ENCODE results near the gene ZNF655. TPM values are rescaled to one million over a fixed set of nuclear protein-coding genes. Genes with fewer than 3 reads are reported as not detected.

Gene ZNF655
- total RNA-seq, 2 experiments from 2014 or later: 51.1 to 52.0 TPM

DNA sequence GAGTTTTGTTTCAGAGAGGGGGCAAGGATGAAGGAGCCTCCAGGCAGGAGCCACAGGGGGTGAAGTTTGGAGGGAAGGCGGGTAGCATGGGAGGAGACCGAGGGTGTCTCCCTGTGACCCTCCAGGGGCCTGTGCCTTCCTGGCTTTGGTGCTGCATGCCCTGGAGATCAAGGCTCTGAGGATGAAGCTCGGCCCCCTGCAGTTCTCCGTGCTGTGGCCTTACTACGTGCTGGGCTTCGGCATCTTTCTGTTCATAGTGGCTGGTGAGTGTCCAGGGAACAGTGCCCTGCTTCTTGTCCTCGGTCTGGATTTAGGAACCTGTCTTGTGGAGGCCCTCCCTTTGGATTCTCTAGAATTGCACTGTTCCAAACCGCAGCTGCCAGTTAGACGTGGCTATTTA, 49.1 kb downstream of the ZNF655 start:
- Mint-ChIP-seq H3K4me3 (no peak overlapping the region), H3K4me1 (no peaks in the 10 kb centered on the region), H3K27me3 (no peaks in the 10 kb centered on the region), H3K9me3 (ENCODE audit: low read depth) (no peaks in the 10 kb centered on the region), H3K27ac (no peak overlapping the region), H3K36me3 (ENCODE audit: low read depth) (no peaks in the 10 kb centered on the region)
- DNase-seq (no peak), ATAC-seq (no peak)
- POLR2A ChIA-PET: no interaction called here
- CTCF ChIA-PET: no interaction called here
- intact Hi-C loops (cut with DNase I, micrococcal nuclease): no loop called here

DNA sequence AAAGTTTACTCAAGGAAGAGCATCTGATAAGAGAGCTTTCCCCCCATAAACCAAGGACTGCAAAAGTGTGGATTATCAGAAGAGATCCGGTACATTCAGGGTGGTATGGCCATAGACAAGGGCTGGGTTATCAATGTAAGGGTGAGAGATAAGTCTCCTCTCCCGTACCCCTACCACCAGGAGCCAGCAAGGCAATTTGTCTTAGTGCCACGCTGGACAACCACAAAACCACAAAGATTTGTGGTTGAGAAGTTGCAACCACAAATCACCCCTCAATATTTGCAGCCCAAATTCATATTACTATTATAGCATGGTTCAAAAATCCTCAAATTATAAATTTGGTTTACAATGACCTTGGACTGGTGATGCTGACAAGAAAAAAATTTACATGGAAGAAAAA, 56.1 kb downstream of the ZNF655 start:
- H3K9me3 Mint-ChIP-seq (ENCODE audit: low read depth): no peaks in the 10 kb centered on the region
- no peak overlapping the region for H3K27ac Mint-ChIP-seq
- POLR2A ChIA-PET: interaction anchor here (0.8 kb wide), 1 partner anchor 52 kb away, joined by 3 read pairs; no protein-coding TSS in a partner anchor
- CTCF ChIA-PET: interaction anchor here (1.3 kb wide), 1 partner anchor 37 kb away, joined by 4 read pairs; no protein-coding TSS in a partner anchor
- H3K36me3 Mint-ChIP-seq (ENCODE audit: low read depth): peaks cover 19% of the 10 kb centered on the region
- no peak overlapping the region for H3K4me3 Mint-ChIP-seq
- H3K4me1 Mint-ChIP-seq: peaks cover 32% of the 10 kb centered on the region
- intact Hi-C loops (cut with DNase I, micrococcal nuclease): loop anchor here (10.0 kb wide), 2 partner anchors 110 to 470 kb away; partner anchors contain the start of genes COPS6 (in 1 of the 2), ZKSCAN5 (in 1 of the 2), ZNF3 (in 1 of the 2) and ZNF394 (in 1 of the 2)
- ATAC-seq (no peak), DNase-seq (no peak)
- no peaks in the 10 kb centered on the region for H3K27me3 Mint-ChIP-seq

GRCh38 chr7:99615989-99616358, 57.5 kb downstream of the ZNF655 start:
- Mint-ChIP-seq H3K9me3 (ENCODE audit: low read depth) (no peaks in the 10 kb centered on the region), H3K27me3 (no peaks in the 10 kb centered on the region), H3K4me3 (peak overlapping the region; percentile 92), H3K4me1 (peaks cover 38% of the 10 kb centered on the region), H3K27ac (peak overlapping the region; percentile 96), H3K36me3 (ENCODE audit: low read depth) (peaks cover 32% of the 10 kb centered on the region)
- intact Hi-C loops (cut with DNase I, micrococcal nuclease): loop anchor here (1.0 to 10.0 kb wide), 10 partner anchors 35 to 469 kb away; partner anchors contain the start of genes ZKSCAN5 (in 2 of the 2), ZNF394 (in 2 of the 2), ZNF655 (in 2 of the 2) and COPS6 (in 1 of the 2)
- ChIA-PET CTCF (interaction anchor here (0.8 to 2.6 kb wide), 5 partner anchors 8 to 435 kb away, joined by 3 to 7 read pairs (median 4); no protein-coding TSS in a partner anchor), POLR2A (interaction anchor here (1.3 kb wide), 1 partner anchor 111 kb away, joined by 4 read pairs; the partner anchor contains the start of gene ZKSCAN5)
- ATAC-seq (peak; percentile 10), DNase-seq (no peak)

GRCh38 chr7:99616359-99617191, 58.1 kb downstream of the ZNF655 start, which contains the start of gene ZSCAN25:
Gene ZSCAN25, plus strand, starts transcription at chr7:99616946. Its CDS starts 2,661 bp downstream, at chr7:99619607.
- peak within 1 kb of the TSS; percentile 92 for H3K4me3 Mint-ChIP-seq
- intact Hi-C loops (cut with DNase I, micrococcal nuclease): loop anchor here (1.0 to 10.0 kb wide), 10 partner anchors 36 to 468 kb away; partner anchors contain the start of genes ZKSCAN5 (in 2 of the 2), ZNF394 (in 2 of the 2), ZNF655 (in 2 of the 2) and COPS6 (in 1 of the 2)
- CTCF ChIA-PET: interaction anchor here (0.8 to 2.6 kb wide), 5 partner anchors 8 to 434 kb away, joined by 3 to 7 read pairs (median 4); no protein-coding TSS in a partner anchor
- H3K4me1 Mint-ChIP-seq: peaks cover 44% of the 10 kb centered on the region
- peaks cover 38% of the 10 kb centered on the region for H3K36me3 Mint-ChIP-seq (ENCODE audit: low read depth)
- ATAC-seq (peak; percentile 93), DNase-seq (peak; percentile 92)
- no peaks in the 10 kb centered on the region for H3K27me3 Mint-ChIP-seq
- peak within 1 kb of the TSS; percentile 96 for H3K27ac Mint-ChIP-seq
- POLR2A ChIA-PET: interaction anchor here (0.6 to 1.3 kb wide), 4 partner anchors 12 to 215 kb away, joined by 3 to 6 read pairs (median 4); partner anchors contain the start of gene ZKSCAN5
- no peaks in the 10 kb centered on the region for H3K9me3 Mint-ChIP-seq (ENCODE audit: low read depth)

GRCh38 chr7:99617192-99617781, 58.8 kb downstream of the ZNF655 start:
- ATAC-seq (no peak), DNase-seq (no peak)
- ChIA-PET CTCF (interaction anchor here (0.8 to 2.6 kb wide), 4 partner anchors 15 to 235 kb away, joined by 3 to 7 read pairs (median 4); no protein-coding TSS in a partner anchor), POLR2A (interaction anchor here (0.6 to 1.3 kb wide), 3 partner anchors 14 to 216 kb away, joined by 3 to 6 read pairs (median 4); partner anchors contain the start of gene ZKSCAN5)
- Mint-ChIP-seq H3K27ac (peak overlapping the region; percentile 96), H3K27me3 (no peaks in the 10 kb centered on the region), H3K4me1 (peaks cover 49% of the 10 kb centered on the region), H3K36me3 (ENCODE audit: low read depth) (peaks cover 44% of the 10 kb centered on the region), H3K4me3 (peak overlapping the region; percentile 92), H3K9me3 (ENCODE audit: low read depth) (no peaks in the 10 kb centered on the region)
- intact Hi-C loops (cut with DNase I, micrococcal nuclease): loop anchor here (2.0 to 10.0 kb wide), 5 partner anchors 36 to 468 kb away; partner anchors contain the start of genes COPS6 (in 1 of the 2), ZKSCAN1 (in 1 of the 2), ZKSCAN5 (in 1 of the 2) and ZNF3 (in 1 of the 2)

DNA sequence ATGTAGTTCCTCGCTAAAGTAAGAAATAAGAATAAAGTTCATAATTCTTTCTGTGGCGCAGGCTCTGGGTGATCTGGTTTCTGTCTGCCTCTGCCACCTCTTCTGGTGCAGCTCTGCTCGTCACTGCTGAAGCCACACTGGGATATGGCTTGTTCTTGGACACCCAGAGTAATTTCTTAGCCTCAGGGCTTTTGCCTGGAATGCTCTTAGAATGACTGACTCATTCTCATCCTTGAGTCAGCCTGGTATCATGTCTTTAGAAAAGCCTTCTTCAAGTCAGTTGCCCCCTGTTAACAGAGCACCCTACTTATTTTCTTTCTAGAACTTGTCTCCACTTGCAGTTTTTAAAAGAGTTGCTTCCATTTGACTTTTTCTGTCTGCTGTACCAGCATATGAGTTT, 60.3 kb downstream of the ZNF655 start:
- Mint-ChIP-seq H3K36me3 (ENCODE audit: low read depth) (peaks cover 58% of the 10 kb centered on the region), H3K27ac (peak overlapping the region; percentile 96)
- CTCF ChIA-PET: no interaction called here

DNA sequence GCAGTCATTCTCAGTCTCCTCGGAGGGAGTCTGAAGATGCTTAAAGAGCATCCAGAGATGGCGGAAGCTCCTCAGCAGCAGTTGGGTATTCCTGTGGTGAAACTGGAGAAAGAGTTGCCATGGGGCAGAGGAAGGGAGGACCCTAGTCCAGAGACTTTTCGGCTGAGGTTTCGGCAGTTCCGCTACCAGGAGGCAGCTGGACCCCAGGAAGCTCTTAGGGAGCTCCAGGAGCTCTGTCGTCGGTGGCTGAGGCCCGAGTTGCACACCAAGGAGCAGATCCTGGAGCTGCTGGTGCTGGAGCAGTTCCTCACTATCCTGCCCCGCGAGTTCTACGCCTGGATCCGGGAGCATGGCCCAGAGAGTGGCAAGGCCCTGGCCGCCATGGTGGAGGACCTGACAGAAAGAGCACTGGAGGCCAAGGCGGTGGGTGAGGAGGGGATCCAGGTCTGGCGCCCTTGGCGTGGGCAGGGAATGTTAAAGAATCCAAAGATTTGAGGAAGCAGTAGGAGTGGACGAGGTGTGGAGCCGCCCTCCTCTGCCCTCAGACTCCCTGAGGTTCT, 61.2 kb downstream of the ZNF655 start:
- H3K36me3 Mint-ChIP-seq (ENCODE audit: low read depth): peaks cover 67% of the 10 kb centered on the region
- POLR2A ChIA-PET: interaction anchor here (0.6 kb wide), 1 partner anchor 287 kb away, joined by 3 read pairs; no protein-coding TSS in a partner anchor

More for the DNA sequence above, 60.3 kb downstream of the ZNF655 start:
- DNase-seq: no peak
- Mint-ChIP-seq H3K9me3 (ENCODE audit: low read depth) (no peaks in the 10 kb centered on the region), H3K27me3 (no peaks in the 10 kb centered on the region), H3K4me1 (peaks cover 64% of the 10 kb centered on the region), H3K4me3 (peak overlapping the region; percentile 92)
- intact Hi-C loops (cut with DNase I, micrococcal nuclease): loop anchor here (5.0 to 10.0 kb wide), 3 partner anchors 114 to 466 kb away; partner anchors contain the start of genes COPS6 (in 1 of the 2), ZKSCAN5 (in 1 of the 2), ZNF3 (in 1 of the 2) and ZNF394 (in 1 of the 2)
- ATAC-seq: no peak
- POLR2A ChIA-PET: no interaction called here

DNA sequence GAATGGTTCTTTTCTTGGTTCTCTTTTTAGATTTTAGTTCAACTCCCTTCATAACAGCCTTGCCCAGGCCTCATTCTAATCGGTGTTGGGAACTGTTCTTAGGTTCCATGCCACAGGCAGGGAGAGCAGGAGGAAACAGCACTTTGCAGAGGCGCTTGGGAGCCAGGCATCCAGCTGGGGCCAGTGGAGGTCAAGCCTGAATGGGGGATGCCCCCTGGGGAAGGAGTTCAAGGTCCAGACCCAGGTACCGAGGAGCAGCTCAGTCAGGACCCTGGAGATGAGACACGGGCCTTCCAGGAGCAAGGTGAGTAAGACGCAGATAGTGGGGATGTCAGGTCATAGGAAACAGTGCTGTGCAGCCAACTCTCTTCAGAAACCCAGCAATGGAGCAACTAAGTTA, 62.8 kb downstream of the ZNF655 start:
- POLR2A ChIA-PET: no interaction called here
- intact Hi-C loops (cut with DNase I, micrococcal nuclease): loop anchor here in 1 of 2 experiments (5.0 kb wide), 2 partner anchors 166 to 371 kb away; no protein-coding TSS in a partner anchor
- no peaks in the 10 kb centered on the region for H3K27me3 Mint-ChIP-seq
- H3K27ac Mint-ChIP-seq: peak overlapping the region; percentile 98
- H3K4me1 Mint-ChIP-seq: peaks cover 80% of the 10 kb centered on the region
- no peak overlapping the region for H3K4me3 Mint-ChIP-seq
- H3K9me3 Mint-ChIP-seq (ENCODE audit: low read depth): no peaks in the 10 kb centered on the region
- no peak for ATAC-seq
- CTCF ChIA-PET: no interaction called here
- no peak for DNase-seq
- peaks cover 83% of the 10 kb centered on the region for H3K36me3 Mint-ChIP-seq (ENCODE audit: low read depth)

More for the DNA sequence above, 61.2 kb downstream of the ZNF655 start:
- CTCF ChIA-PET: no interaction called here
- Mint-ChIP-seq H3K4me3 (no peak overlapping the region), H3K27me3 (no peaks in the 10 kb centered on the region), H3K27ac (peak overlapping the region; percentile 96), H3K4me1 (peaks cover 73% of the 10 kb centered on the region), H3K9me3 (ENCODE audit: low read depth) (no peaks in the 10 kb centered on the region)
- DNase-seq (no peak), ATAC-seq (no peak)
- intact Hi-C loops (cut with DNase I, micrococcal nuclease): loop anchor here (5.0 to 10.0 kb wide), 5 partner anchors 115 to 465 kb away; partner anchors contain the start of genes COPS6 (in 1 of the 2), ZKSCAN5 (in 1 of the 2), ZNF3 (in 1 of the 2) and ZNF394 (in 1 of the 2)

DNA sequence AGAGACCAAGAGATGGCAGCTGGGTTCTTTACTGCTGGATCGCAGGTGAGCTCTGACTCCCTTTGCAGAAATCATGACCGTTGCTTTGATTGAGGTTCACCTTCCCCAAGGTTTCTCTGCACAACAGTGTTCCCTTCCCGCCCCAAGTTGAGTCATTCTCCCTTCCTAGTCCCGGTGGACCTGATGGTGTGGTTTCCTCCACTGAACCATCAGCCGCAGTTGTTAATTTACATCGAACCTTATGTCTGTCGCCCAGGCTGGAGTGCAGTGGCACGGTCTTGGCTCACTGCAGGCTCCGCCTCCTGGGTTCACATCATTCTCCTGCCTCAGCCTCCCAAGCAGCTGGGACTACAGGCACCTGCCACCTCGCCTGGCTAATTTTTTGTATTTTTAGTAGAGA, 64.2 kb downstream of the ZNF655 start:
- ATAC-seq (no peak), DNase-seq (peak; percentile 46)
- peak overlapping the region; percentile 98 for H3K27ac Mint-ChIP-seq
- intact Hi-C loops (cut with DNase I, micrococcal nuclease): loop anchor here in 1 of 2 experiments (5.0 kb wide), 2 partner anchors 165 to 370 kb away; no protein-coding TSS in a partner anchor
- H3K4me1 Mint-ChIP-seq: peaks cover 86% of the 10 kb centered on the region
- POLR2A ChIA-PET: no interaction called here
- CTCF ChIA-PET: no interaction called here
- H3K9me3 Mint-ChIP-seq (ENCODE audit: low read depth): no peaks in the 10 kb centered on the region
- H3K36me3 Mint-ChIP-seq (ENCODE audit: low read depth): peaks cover 90% of the 10 kb centered on the region
- no peaks in the 10 kb centered on the region for H3K27me3 Mint-ChIP-seq
- H3K4me3 Mint-ChIP-seq: peak overlapping the region; percentile 88

GRCh38 chr7:99623091-99623693, 64.8 kb downstream of the ZNF655 start:
- intact Hi-C loops (cut with DNase I, micrococcal nuclease): loop anchor here in 1 of 2 experiments (5.0 kb wide), 2 partner anchors 164 to 369 kb away; no protein-coding TSS in a partner anchor
- POLR2A ChIA-PET: no interaction called here
- H3K27ac Mint-ChIP-seq: peak overlapping the region; percentile 98
- ATAC-seq: peak; percentile 52
- peak overlapping the region; percentile 88 for H3K4me3 Mint-ChIP-seq
- CTCF ChIA-PET: interaction anchor here (1.5 kb wide), 1 partner anchor 7 kb away, joined by 4 read pairs; no protein-coding TSS in a partner anchor
- DNase-seq: peak; percentile 65
- H3K4me1 Mint-ChIP-seq: peaks cover 80% of the 10 kb centered on the region
- H3K27me3 Mint-ChIP-seq: no peaks in the 10 kb centered on the region
- no peaks in the 10 kb centered on the region for H3K9me3 Mint-ChIP-seq (ENCODE audit: low read depth)
- peaks cover 88% of the 10 kb centered on the region for H3K36me3 Mint-ChIP-seq (ENCODE audit: low read depth)

Data from activated CD4-positive, alpha-beta T cell treated with anti-CD3 and anti-CD28 coated beads for 36 hours (primary cell).